SU-DHL-6 (cell line): ENCODE measurements around the gene ZSCAN18.

Experiments
- CTCF ChIP-seq: fragments of 200-600 bp; sonication (generic); IDR thresholded peaks from one replicate; pipeline ENCODE4 v1.5.1; 2017; ENCODE audit warnings: antibody characterized with exemption, mild to moderate bottlenecking, low read length, moderate library complexity; ENCODE audit not compliant: insufficient read depth, poor library complexity, severe bottlenecking
- EZH2phosphoT487 ChIP-seq: fragments of 200-600 bp; sonication (generic), shearing (Covaris generic); conservative IDR thresholded peaks from 2 replicates; pipeline ENCODE4 v1.6.1; 2018; ENCODE audit warnings: mild to moderate bottlenecking, antibody characterized with exemption, low read length, moderate library complexity, mixed read lengths

GRCh38 chr19:58117841-58118575 lies 20.0 kb upstream of the ZSCAN18 start:
- TF ChIP-seq CTCF: no peak
- no peak for TF ChIP-seq EZH2phosphoT487
